NCI-H128 (cell line): ENCODE results near the gene EYA2.
"Not testable (repeated sequence)": the region's sequence is repeated elsewhere in the genome, so short reads cannot be mapped to it uniquely, and the experiment has no call there.

Experiments used
- DNase-seq: peaks from one replicate; lab custom pipeline; 2025; ENCODE audit not compliant: unreplicated experiment; lab: John Stamatoyannopoulos, UW

The EYA2 gene

DNA sequence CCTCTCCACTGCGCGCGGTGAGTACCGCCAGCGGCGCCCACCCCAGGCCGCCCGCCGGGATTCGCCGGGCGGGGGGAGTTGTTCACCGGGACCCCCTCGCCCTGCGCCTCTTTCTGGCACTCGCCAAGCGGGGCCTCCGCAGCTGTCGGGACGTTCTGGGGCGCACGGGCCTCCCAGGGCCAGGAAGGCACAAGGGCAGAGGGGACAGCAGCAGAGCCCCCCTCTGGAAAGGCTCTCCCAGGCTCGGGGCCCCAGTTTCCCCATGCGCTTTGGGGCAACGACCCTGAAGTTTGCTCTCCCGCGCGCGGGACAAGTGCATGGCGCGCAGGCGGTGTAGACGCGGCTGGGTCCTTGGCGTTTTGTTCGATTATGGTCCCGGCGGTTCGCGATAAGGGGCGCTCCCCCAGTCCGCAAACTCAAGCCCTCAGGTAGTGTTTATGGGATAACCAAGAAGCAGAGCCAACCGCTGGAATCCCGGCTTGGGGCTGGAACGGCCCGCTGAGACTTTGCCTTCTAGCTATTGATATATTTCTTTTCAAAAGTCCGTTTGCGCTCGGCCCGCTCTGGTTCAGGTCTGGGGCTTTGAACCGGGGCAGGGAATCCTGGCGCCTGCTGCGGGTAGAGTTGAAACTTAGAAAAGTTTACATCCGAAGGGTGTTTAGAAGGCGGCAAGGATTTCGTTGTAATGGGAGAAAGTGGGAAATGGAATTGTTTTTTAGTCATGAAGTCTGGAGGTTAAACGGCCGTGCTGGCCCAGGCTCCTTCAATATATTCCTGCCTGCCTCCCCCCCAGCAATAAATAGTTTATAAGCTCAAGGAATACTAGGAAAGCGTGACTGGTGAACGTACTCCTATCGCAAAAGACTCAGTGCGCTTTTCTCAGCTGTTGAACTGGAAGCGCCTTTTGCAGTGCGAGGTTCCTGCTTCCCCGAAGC, 595 bp downstream of the EYA2 start:
- peak; percentile 8 for DNase-seq

- DNase-seq: no peak
Observed at GRCh38 chr20:46895906-46896242, 1.2 kb downstream of the EYA2 start.

GRCh38 chr20:46897328-46897880, 2.8 kb downstream of the EYA2 start:
- DNase-seq: no peak

- no peak for DNase-seq
Observed at GRCh38 chr20:46898423-46898822, 3.8 kb downstream of the EYA2 start.

GRCh38 chr20:46899621-46900020, 5.0 kb downstream of the EYA2 start:
- no peak for DNase-seq

GRCh38 chr20:46900086-46900485, 5.4 kb downstream of the EYA2 start:
- DNase-seq: no peak

- DNase-seq: no peak
Observed at GRCh38 chr20:46900826-46901225, 6.2 kb downstream of the EYA2 start.

DNA sequence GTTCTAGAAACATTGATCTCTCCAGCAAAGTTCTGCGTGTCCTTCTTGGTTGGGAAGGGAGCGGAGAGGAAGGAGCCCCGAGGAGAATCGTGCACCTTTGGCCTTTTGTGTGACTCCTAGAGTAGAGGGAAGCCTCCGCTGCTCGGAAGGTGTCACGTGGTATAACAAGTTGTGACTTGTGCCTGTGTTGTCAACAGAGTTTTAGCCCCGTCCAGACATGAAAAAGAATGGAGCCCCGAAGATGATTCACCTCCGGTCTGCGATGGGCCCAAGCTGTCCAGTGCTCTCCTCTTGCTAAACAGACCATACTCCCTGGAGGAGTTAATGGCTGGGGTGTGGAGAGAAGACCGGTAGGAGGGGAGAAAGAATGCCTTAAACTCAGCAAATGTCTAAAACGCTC, 7.0 kb downstream of the EYA2 start:
- no peak for DNase-seq

GRCh38 chr20:46903256-46903655, 8.6 kb downstream of the EYA2 start:
- DNase-seq: no peak

DNA sequence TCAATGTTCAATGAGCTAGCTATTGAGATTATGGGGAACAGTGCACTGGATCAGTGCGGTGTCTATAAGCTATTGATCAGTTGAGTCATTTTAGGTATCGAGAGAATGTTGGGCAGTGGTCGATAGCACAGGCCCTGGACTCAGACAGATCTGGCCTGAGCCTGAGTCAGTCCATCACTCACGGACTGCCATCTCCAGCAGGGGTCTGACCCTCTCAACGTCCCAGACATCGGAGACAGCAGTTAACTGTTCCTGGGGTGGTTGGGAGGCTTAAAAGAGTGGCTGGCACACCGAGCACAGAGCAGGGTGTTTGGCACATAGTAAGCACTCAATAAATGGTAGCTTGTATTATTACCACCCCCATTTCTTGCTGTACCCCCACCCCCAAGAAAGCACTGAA, 9.3 kb downstream of the EYA2 start:
- no peak for DNase-seq

DNA sequence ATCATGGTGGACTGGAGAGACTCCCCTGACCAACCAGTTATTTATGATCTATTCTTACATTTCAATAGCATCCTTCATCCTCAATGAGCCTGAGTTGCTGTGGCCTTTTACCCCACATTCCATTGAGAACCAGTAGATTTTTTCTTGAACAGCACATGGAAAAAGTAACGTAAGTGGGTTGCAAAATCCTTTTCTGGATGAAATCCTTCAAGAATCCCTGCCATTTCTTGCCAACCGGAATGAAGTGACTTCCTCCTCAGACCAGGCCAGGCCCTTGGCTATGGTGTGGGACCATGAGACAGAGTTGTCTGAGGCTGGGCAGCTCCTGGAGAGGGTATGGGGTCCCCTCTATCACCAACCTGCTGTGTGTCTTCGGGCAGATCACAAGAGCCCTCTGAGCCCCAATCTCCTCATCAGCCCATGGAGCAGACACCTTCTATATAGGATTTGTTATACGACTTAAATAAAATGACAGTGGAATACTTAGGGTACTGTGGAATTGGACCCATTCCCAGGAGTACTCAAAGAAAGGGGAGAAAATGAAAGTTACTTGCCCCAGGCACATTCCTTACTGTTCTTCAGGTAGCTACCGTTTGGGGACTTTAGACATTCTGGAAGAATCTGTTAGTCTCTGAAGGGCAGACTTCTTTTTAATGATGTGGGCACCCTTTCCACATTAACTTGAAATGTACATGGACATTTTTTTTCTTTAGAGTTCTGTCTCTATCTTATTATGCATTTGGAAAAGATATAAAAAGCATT, 10.9 kb downstream of the EYA2 start:
- no peak for DNase-seq

GRCh38 chr20:46913329-46914044, 18.8 kb downstream of the EYA2 start:
- DNase-seq: no peak

DNA sequence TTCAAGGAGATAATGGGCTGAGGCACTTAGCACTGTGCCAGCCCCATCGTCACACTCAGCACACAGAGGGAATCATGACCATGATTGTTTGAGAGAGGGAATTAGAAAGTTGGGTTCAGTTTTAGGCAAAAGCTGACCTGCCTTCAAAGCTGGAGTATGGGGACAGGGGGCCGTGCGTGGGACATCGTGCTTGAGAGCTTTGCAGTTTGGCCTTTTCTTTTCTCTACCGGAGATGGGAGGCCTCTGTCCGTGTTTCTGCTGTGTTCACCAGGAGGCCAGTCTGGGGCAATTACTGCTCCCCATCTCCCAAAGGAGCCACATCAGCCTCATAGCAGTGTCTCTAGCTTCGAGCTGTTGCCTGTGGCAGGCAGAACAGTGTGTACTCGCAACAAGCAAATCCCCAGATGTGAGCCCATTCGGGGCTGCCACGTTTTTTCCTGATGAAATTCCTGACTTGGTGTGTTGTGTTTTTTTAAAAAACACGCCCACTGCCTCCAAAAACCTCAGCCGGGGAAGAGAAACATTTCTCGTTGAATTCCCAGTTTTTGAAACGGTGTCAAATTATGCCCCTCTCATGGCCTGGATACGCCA, 20.2 kb downstream of the EYA2 start:
- DNase-seq: no peak

DNA sequence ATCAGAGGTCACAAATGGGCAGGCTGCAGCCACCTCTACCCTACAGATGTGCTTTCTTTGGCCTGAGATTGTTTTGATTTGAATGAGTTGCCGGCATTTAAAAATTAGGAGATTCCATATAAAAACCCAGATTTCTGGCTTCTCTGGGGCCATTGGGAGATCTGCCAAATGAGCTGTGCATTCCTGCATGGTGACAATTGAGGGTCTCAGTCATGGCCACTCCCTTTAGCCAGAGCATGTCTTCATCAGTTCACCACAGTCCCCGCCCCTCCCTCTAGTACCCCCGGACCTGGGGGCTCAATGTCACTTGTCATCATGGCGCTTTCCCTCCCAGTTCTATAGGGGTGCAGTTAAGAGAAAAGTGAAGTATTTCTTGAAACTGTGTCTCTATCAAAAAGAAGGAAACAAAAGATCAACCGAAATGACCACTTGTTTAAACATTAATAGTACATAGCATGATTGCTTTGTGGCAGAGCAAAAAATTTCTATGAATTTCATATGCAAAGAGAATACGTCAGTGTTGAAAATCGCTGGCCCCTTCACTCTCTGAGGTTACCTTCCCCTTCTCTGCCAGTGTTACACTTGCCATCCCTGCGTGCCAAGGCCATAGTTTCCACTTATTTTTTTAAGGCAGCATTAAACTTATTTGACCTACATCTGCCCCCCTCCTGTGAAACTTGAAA, 21.1 kb downstream of the EYA2 start:
- no peak for DNase-seq

DNA sequence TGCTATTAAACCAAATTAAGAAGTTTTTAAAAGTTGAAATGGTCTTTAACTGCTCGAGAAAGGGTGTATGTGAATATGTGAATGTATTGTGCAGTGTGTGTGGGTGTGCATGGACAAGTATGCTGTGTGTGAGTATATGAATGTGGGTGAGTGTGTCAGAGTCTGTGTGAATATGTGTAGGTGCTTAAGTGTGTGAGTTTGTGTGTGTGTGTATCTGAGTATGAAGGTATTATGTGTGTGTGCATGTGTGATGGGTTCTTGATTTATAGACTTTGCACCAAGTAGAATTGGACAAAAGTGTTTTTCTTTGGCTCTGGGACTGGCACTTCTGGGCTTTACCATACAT, 21.6 kb downstream of the EYA2 start:
- DNase-seq: no peak

- no peak for DNase-seq
Observed at GRCh38 chr20:46917155-46917554, 22.5 kb downstream of the EYA2 start.

GRCh38 chr20:46920114-46920513, 25.5 kb downstream of the EYA2 start:
- DNase-seq: no peak

- DNase-seq: not testable (repeated sequence)
Observed at GRCh38 chr20:46922841-46923240, 28.2 kb downstream of the EYA2 start.

DNA sequence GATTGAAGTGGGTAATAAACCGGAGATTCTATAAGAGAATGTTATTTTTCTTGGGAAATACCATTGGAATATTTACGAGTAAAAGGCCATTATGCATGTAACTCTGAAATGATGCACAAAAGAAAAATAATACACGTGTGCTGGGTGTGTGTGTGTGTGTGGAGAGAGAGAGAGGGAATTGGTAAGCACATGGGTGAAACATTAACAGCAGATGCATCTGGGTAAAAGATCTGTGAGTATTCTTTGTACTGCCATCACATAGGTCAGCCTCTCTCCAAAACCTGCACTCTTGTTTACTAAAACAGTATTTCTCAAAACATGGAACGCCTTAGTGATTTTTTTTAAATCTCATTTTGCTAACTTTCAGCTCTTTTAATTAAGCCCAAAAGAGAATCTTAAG, 28.9 kb downstream of the EYA2 start:
- no peak for DNase-seq

DNA sequence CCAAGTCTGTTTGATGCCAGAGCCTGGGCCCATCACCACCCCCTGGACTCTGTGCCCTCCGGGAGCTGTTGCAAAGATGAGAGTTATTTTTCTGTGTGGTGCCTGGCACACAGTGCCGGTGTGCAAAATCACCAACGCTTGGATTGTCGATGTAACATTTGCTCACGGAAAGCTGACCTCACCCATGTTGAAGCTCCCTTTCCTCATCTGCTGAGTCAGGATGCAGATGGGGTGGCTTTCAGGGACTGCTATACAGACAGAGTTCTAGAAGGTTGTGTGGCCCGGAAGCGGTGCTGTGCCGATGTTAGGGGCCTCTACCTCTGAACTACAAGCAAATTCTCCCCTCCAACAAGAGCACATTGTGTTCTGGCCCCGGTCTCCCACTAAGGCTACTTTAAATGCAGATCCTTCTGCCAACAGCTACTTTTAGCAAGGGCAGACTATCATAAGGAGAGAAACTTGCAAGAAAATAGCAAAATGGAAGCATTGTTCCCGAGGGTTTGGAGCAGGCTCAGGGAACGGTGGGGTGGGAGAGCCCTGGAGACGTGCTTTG, 34.0 kb downstream of the EYA2 start:
- DNase-seq: no peak
